Adrenal gland (tissue), 5 donors: ENCODE measurements around the gene SCARB1.

Experiments used
- CTCF ChIP-seq, 6 experiments: fragments of 450-650 bp in 4 of 6; fragments of 200-600 bp in 2 of 6; sonication (generic) in 1 of 6; IDR thresholded peaks; 1 replicate in 5 of 6; 2 replicates in 1 of 6; pipeline versions ENCODE4 v1.5.1 to v1.8.0; 2016 to 2021; ENCODE audit warnings: antibody characterized with exemption in 6 of 6, mild to moderate bottlenecking in 2 of 6, moderate library complexity in 1 of 6
- POLR2A ChIP-seq, 2 donors: fragments of 450-650 bp; IDR thresholded peaks; one replicate each; pipeline ENCODE4 v1.6.1; 2017; ENCODE audit warnings: antibody characterized with exemption in 2 of 2, mild to moderate bottlenecking in 2 of 2, moderate library complexity in 1 of 2
- donor health status: DM: no; HTN: no; CAD: no.

DNA sequence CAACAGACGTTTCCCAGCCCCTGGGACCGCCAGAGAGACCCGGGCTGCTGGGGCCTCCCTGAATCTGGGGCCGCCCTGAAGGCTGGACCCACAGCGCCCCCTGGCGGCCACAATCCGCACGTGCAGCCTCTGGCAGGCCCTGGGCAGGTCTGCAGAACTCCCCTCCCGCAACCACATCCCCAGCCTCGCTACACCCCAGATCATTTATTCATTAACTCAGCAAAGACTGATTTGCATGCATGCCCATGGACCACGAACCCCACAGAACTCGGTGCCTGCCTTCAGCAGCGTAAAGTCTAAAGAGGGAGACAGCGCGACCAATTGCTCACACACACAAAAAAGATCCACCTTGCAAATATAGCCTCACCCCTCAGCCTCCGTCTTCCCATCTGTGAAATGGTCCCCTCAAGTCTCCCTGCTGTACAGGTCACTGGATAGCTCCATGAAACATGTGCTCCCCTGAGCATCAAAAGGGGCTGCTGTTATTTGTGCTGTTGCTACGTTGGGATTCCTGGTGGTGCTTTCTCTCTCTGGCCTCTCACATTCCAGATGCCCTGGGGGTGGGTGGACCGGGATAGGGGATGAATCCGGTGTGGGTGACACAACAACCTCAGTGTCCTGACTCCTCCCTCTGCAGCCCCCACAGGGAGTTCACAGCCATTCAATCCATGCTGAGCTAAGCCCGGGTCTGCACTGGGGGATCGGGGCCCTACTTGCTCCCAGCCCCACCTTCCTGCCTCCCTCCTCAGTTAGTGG, 96.4 kb downstream of the SCARB1 start:
- TF ChIP-seq CTCF (IDR thresholded peaks at IDR 0.05) (peak; percentile 96 to 100 (median 99)), POLR2A (IDR thresholded peaks at IDR 0.05) (no peak)
